Measurements from ENCODE around the gene FSTL5. TPM values are rescaled to one million over a fixed set of nuclear protein-coding genes. Genes with fewer than 3 reads are reported as not detected.

The FSTL5 gene
- total RNA-seq, 2 experiments from 2014 or later = not detected

- no peaks in the 10 kb centered on the region for H3K4me1 Mint-ChIP-seq (ENCODE audit: low read depth)
- no peaks in the 10 kb centered on the region for H3K36me3 Mint-ChIP-seq (ENCODE audit: low read depth)
- ATAC-seq (no peak), DNase-seq (no peak)
- no peaks in the 10 kb centered on the region for H3K27me3 Mint-ChIP-seq
- H3K9me3 Mint-ChIP-seq = peaks cover 1% of the 10 kb centered on the region
- no peak for TF ChIP-seq CTCF (IDR thresholded peaks at IDR 0.05)
- POLR2A ChIA-PET = no interaction called here
- CTCF ChIA-PET = no interaction called here
- no peak overlapping the region for H3K4me3 Mint-ChIP-seq
- intact Hi-C loops (cut with micrococcal nuclease) = no loop called here
- H3K27ac Mint-ChIP-seq = no peak overlapping the region
These were observed 350.4 kb downstream of the FSTL5 start for GRCh38 chr4:161813389-161813788.

DNA sequence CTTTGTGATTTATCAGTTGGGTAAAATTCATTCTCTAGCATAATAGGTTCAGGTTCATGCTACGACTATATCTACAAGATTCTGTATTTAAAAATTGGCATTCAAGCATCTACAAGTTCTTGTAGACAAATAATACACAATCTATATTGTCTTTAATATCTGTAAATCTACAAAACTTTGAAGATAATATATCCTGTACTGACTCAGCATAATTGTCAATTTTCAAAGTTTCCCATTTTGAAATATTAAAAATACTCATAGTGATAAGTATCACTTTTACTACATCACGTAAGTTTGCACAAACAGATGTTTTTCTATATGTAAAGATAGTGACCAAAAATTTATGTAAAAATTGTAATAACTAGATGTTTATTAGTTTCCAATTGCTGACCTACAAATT is 360.6 kb downstream of the FSTL5 start:
- Mint-ChIP-seq H3K9me3 (peaks cover 8% of the 10 kb centered on the region), H3K4me1 (ENCODE audit: low read depth) (no peaks in the 10 kb centered on the region), H3K36me3 (ENCODE audit: low read depth) (no peaks in the 10 kb centered on the region), H3K27me3 (no peaks in the 10 kb centered on the region), H3K27ac (no peak overlapping the region), H3K4me3 (no peak overlapping the region)
- DNase-seq = no peak
- no peak for TF ChIP-seq CTCF (IDR thresholded peaks at IDR 0.05)
- no peak for ATAC-seq
- ChIA-PET CTCF (no interaction called here), POLR2A (no interaction called here)
- intact Hi-C loops (cut with micrococcal nuclease) = no loop called here

DNA sequence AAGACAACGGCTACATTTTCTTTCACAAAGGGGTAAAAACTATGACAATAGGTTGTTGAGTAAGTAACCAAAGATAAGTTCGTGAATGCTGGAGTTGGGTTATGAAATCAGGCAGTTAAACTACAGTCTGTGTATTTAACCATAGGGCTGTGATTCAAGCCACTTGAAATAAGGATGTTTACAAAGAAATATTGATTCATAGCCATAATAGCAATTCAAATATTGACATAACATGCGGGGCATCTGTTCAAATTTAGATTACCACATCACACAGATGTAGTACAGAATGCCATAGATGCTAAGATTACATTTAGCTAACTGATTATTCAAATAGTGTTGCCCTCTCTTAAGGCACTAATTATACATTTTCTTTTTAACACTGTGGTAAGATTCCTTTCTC is 364.1 kb downstream of the FSTL5 start:
- ATAC-seq (no peak), DNase-seq (no peak)
- Mint-ChIP-seq H3K27me3 (no peaks in the 10 kb centered on the region), H3K27ac (no peak overlapping the region), H3K9me3 (no peaks in the 10 kb centered on the region), H3K36me3 (ENCODE audit: low read depth) (no peaks in the 10 kb centered on the region), H3K4me3 (no peak overlapping the region), H3K4me1 (ENCODE audit: low read depth) (no peaks in the 10 kb centered on the region)
- CTCF ChIA-PET = no interaction called here
- TF ChIP-seq CTCF (IDR thresholded peaks at IDR 0.05) = no peak
- POLR2A ChIA-PET = no interaction called here
- intact Hi-C loops (cut with micrococcal nuclease) = no loop called here

GRCh38 chr4:161792991-161793390 is 370.8 kb downstream of the FSTL5 start:
- CTCF ChIA-PET = no interaction called here
- ATAC-seq = no peak

More at GRCh38 chr4:161792991-161793390, 370.8 kb downstream of the FSTL5 start:
- no peaks in the 10 kb centered on the region for H3K9me3 Mint-ChIP-seq
- TF ChIP-seq CTCF (IDR thresholded peaks at IDR 0.05) = no peak
- POLR2A ChIA-PET = no interaction called here
- intact Hi-C loops (cut with micrococcal nuclease) = no loop called here
- no peak for DNase-seq
- H3K27ac Mint-ChIP-seq = no peak overlapping the region
- H3K4me3 Mint-ChIP-seq = no peak overlapping the region
- no peaks in the 10 kb centered on the region for H3K27me3 Mint-ChIP-seq
- no peaks in the 10 kb centered on the region for H3K36me3 Mint-ChIP-seq (ENCODE audit: low read depth)
- H3K4me1 Mint-ChIP-seq (ENCODE audit: low read depth) = no peaks in the 10 kb centered on the region

Data from activated CD8-positive, alpha-beta T cell treated with anti-CD3 and anti-CD28 coated beads for 36 hours (primary cell).